Transverse colon (tissue), 4 donors: Measurements from ENCODE around the gene PLD4.

Source experiments
- CTCF ChIP-seq, 5 experiments: fragments of 200-600 bp in 3 of 5; fragments of 450-650 bp in 2 of 5; sonication (generic) in 3 of 5; IDR thresholded peaks; 1 replicate in 2 of 5; 2 replicates in 3 of 5; pipeline ENCODE4 v1.5.1; 2016 to 2017; ENCODE audit warnings: antibody characterized with exemption in 5 of 5, inconsistent platforms in 3 of 5, mild to moderate bottlenecking in 2 of 5, moderate library complexity in 1 of 5
- EP300 ChIP-seq: sonication (generic); formaldehyde crosslinking; IDR thresholded peaks from one replicate; pipeline ENCODE4 v1.6.1; 2017; ENCODE audit warnings: antibody characterized with exemption, low read depth
- POLR2A ChIP-seq: fragments of 450-650 bp; IDR thresholded peaks from one replicate; pipeline ENCODE4 v1.6.1; 2016; ENCODE audit warnings: antibody characterized with exemption, mild to moderate bottlenecking, moderate library complexity
- POLR2AphosphoS5 ChIP-seq, 3 donors: sonication (generic); formaldehyde crosslinking; IDR thresholded peaks; one replicate each; pipeline ENCODE4 v1.6.1; 2016; ENCODE audit warnings: antibody characterized with exemption in 3 of 3

GRCh38 chr14:104900639-104901512 lies 23.8 kb upstream of the PLD4 start:
- TF ChIP-seq POLR2AphosphoS5 (IDR thresholded peaks at IDR 0.05), result no peak
- no peak for TF ChIP-seq CTCF (IDR thresholded peaks at IDR 0.05)
- no peak for TF ChIP-seq EP300
- no peak for TF ChIP-seq POLR2A
